Right lobe of liver (tissue), 4 donors: Measurements from ENCODE around the gene PPM1H.

Experiments used
- POLR2A ChIP-seq: fragments of 450-650 bp; IDR thresholded peaks from one replicate; pipeline ENCODE4 v1.6.1; 2017; ENCODE audit warnings: antibody characterized with exemption, mild to moderate bottlenecking
- TF ChIP-seq, protein P1 (sequence below), 4 donors: fragments of 200-600 bp in 3 of 4; fragments of 450-650 bp in 1 of 4; IDR thresholded peaks; one replicate each; pipeline versions ENCODE4 v1.5.1 to v1.8.0; 2016 to 2022; ENCODE audit warnings: antibody characterized with exemption in 4 of 4, mild to moderate bottlenecking in 2 of 4
- donor health status: DM: no; HTN: no; CAD: no.
- donor health status: DM: no; HTN: no; CAD: no.
- donor health status: DM: no; HTN: yes; CAD: no.

DNA sequence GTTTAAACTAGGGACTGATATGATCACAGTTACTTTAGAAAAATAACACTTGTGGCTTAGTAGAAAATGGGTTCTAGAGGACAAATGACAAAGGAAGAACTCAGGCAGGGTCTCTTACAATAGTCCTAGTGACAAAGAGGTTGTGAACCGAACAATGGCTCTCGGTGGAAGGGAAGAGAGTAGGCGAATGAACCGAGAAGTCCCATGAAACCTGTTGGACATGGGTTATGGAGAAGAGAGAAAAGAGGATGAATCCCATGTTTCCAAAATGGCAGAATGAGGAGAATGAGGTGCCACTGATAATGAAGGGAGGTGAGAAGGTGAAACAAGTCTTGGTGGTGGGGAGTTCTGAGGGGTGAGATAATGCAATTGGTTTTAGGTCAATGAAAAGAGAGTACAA lies 94.1 kb downstream of the PPM1H start:
- TF ChIP-seq, protein P1, sequence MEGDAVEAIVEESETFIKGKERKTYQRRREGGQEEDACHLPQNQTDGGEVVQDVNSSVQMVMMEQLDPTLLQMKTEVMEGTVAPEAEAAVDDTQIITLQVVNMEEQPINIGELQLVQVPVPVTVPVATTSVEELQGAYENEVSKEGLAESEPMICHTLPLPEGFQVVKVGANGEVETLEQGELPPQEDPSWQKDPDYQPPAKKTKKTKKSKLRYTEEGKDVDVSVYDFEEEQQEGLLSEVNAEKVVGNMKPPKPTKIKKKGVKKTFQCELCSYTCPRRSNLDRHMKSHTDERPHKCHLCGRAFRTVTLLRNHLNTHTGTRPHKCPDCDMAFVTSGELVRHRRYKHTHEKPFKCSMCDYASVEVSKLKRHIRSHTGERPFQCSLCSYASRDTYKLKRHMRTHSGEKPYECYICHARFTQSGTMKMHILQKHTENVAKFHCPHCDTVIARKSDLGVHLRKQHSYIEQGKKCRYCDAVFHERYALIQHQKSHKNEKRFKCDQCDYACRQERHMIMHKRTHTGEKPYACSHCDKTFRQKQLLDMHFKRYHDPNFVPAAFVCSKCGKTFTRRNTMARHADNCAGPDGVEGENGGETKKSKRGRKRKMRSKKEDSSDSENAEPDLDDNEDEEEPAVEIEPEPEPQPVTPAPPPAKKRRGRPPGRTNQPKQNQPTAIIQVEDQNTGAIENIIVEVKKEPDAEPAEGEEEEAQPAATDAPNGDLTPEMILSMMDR (IDR thresholded peaks at IDR 0.05): no peak
- TF ChIP-seq POLR2A: no peak
